ENCODE results near the gene CACTIN. TPM values are rescaled to one million over a fixed set of nuclear protein-coding genes. Genes with fewer than 3 reads are reported as not detected.

Gene CACTIN
- total RNA-seq (10 to 100 TPM; 18.9 to 27.1 (median 25.7) TPM), polyA plus RNA-seq (10 to 100 TPM; 10.8 to 21.1 (median 12.0) TPM)
- long read RNA-seq, donor 1, partial matches to known transcripts: 0 of 5 reads
- long read RNA-seq, donor 1, other reads (novel, unspliced or antisense): 0 of 5 reads
- long read RNA-seq, donor 2, transcript CACTIN-209 (1 exons, 2,283 nt): major isoform, 5 of 7 reads
- long read RNA-seq, donor 2, partial matches to known transcripts: 0 of 7 reads
- long read RNA-seq, donor 2, other reads (novel, unspliced or antisense): 0 of 7 reads

DNA sequence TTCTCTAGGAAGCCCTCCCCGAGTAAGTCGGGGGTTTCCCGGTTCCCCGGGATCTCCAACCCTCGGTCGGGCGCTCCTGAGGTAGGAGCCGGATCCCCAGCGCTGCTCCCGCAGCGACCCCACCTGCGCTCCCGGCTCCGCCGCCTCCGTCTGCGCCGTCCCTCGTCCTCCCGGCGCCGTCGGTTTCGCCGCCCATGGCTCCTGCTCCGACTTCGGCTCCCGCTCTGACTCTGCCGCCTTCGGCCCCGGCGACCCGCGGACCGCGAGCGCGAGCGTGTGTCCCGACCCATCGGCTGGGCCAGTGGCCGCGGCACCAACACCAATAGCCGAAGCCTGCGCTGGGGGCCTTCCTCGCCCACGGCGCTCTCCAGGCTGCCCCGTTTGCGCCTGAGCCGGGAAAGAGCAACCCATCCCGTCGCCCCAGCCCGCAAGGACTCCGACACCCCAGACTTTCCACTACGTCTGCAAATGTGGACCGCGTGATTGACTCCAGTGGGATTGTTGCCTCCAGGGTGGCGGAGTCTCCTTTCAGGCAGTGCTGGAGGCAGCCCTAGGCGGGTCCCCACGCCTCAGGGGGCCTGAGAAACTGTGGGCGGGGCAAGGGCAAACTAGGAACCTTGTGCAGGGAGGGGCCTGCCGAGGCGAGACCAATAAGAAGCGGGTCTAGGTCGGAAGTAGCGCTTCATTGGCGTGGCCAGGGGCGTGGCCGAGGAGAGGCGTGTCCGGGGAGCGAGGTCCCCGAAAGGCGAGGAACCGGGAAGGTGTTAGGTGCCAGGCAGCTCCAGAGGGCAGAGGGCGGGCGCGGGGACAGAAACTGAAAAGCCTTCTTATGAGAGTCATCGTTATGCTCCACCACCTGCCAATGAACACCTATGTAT lies at the start of gene CACTIN:
Gene CACTIN (minus strand): TSS at position 318 of the 878 bp plus-strand sequence. CDS start 28 bp downstream, at position 290.
- H3K27ac ChIP-seq: peak within 1 kb of the TSS; percentile 86 to 98 (median 93)
- no peaks in the 10 kb centered on the region for H3K27me3 ChIP-seq (replicated peaks in 1 of 7)
- H3K36me3 ChIP-seq: peaks cover 0 to 44% (median 24%) of the 10 kb centered on the region in 6 donors
- peak; percentile 100 for DNase-seq
- no peaks in the 10 kb centered on the region for H3K9me3 ChIP-seq
- TF ChIP-seq POLR2AphosphoS5 (IDR thresholded peaks at IDR 0.05) (peak; percentile 93 to 96 (median 94)), POLR2A (IDR thresholded peaks at IDR 0.05) (peak in 2 of 3 donors; percentile 57 to 78)
- TF ChIP-seq, protein P1, sequence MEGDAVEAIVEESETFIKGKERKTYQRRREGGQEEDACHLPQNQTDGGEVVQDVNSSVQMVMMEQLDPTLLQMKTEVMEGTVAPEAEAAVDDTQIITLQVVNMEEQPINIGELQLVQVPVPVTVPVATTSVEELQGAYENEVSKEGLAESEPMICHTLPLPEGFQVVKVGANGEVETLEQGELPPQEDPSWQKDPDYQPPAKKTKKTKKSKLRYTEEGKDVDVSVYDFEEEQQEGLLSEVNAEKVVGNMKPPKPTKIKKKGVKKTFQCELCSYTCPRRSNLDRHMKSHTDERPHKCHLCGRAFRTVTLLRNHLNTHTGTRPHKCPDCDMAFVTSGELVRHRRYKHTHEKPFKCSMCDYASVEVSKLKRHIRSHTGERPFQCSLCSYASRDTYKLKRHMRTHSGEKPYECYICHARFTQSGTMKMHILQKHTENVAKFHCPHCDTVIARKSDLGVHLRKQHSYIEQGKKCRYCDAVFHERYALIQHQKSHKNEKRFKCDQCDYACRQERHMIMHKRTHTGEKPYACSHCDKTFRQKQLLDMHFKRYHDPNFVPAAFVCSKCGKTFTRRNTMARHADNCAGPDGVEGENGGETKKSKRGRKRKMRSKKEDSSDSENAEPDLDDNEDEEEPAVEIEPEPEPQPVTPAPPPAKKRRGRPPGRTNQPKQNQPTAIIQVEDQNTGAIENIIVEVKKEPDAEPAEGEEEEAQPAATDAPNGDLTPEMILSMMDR (IDR thresholded peaks at IDR 0.05 in 8 of 11, conservative IDR thresholded peaks at IDR 0.05 in 3 of 11): peak in 3 of 11 experiments; percentile 21 to 46 (median 26)
- 0 to 1% (median 0%) methylated on average over 24 to 80 of the region's 80 CpGs for WGBS, 5 donors
- H3K4me1 ChIP-seq: peaks cover 12 to 40% (median 32%) of the 10 kb centered on the region in 6 donors
- intact Hi-C loops (cut with DNase I; ENCODE audit: low total_unique reads): no loop called here
- peak within 1 kb of the TSS; percentile 90 to 100 (median 99) for H3K4me3 ChIP-seq

DNA sequence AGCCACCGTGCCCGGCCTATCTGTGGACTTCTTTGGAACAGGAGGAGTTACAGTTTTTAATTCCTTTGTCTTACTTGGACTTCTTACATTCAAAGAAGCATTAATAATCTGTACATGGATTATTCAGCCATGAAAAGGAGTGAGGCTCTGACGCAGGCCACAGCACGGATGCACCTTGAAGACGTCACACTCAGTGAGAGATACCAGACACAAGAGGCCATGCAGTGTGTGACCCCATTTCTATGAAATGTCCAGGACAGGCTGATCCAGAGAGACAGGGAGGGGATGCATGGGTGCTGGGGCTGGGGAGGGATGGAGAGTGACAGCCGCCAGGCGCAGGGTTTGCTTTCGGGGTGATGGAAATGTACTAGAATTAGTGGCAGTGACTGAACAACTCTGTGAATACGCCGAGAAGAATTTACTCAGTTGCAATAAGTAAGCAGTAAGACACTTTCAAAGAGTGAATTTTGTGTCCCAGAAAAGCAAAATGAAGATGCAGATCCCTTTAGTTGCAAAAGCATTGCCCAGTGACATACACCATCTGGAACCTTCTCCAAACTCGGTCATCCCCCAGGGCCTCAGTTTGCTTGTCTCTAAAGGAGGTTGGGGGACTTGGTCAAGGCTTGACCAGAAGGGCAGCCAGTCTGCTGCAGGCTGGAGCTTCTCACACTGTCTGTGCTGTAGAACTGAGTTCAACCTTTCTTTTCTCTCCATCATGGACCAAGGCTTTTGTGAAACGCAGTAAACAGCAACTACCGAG lies 48.4 kb upstream of the CACTIN start:
- intact Hi-C loops (cut with DNase I; ENCODE audit: low total_unique reads): no loop called here
- peaks cover 0 to 21% (median 0%) of the 10 kb centered on the region in 7 donors for H3K27me3 ChIP-seq (replicated peaks in 1 of 7)
- peaks cover 0 to 34% (median 0%) of the 10 kb centered on the region in 6 donors for H3K36me3 ChIP-seq
- DNase-seq: no peak
- WGBS, 5 donors: 86 to 95% (median 93%) methylated on average over 13 of the region's 13 CpGs
- peaks cover 23 to 51% (median 33%) of the 10 kb centered on the region in 6 donors for H3K4me1 ChIP-seq
- no peak overlapping the region for H3K4me3 ChIP-seq
- no peak overlapping the region for H3K27ac ChIP-seq
- no peaks in the 10 kb centered on the region for H3K9me3 ChIP-seq
- TF ChIP-seq POLR2A (IDR thresholded peaks at IDR 0.05) (no peak), POLR2AphosphoS5 (IDR thresholded peaks at IDR 0.05) (no peak)
- TF ChIP-seq, protein P1 (IDR thresholded peaks at IDR 0.05 in 8 of 11, conservative IDR thresholded peaks at IDR 0.05 in 3 of 11): no peak

DNA sequence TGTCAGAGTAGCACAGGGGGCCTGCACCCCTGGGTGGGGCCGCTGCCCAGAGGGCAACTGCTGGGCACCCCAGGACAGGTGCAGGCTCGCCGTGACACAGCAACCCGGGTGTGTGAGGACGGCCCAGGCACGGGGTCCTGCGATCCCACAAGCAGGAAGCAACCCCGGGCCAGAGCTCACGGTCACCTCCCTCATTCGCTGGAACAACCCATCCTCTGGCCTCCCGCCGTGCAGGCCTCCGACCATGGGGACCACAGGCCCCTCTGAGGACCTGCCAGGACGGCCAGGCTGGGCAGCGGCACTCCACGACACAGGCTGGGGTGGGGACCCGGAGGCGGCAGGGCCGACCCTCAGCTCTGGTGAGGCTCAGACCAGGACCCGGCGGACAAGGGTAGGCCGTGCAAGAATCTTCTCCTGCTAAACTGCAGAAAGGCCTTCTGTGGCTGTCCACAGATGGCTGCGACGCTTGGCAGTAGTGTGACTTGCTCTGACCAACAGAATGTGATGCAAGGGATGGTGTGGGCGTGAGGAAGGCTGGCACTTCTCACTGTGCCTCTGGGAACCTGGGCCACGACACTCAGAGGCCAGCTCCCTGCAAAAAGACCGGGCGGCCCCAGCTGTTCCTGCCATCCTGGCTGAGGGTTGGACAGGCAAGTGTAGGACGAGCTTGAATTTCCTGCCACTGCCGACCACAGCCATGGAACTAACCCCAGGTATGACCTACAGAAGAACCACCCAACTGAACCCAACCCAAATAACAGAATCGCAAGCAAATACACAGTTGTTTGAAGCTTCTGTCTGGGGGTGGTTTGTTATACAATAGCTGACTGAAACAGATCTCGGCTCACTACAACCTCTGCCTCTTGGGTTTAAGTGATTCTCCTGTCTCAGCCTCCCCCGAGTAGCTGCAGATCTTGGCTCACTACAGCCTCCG lies 47.2 kb upstream of the CACTIN start:
- intact Hi-C loops (cut with DNase I; ENCODE audit: low total_unique reads): no loop called here
- DNase-seq: no peak
- WGBS, 5 donors: 88 to 94% (median 91%) methylated on average over 28 to 34 of the region's 34 CpGs
- Histone ChIP-seq H3K36me3 (peaks cover 0 to 36% (median 0%) of the 10 kb centered on the region in 6 donors), H3K9me3 (no peaks in the 10 kb centered on the region), H3K4me1 (peaks cover 23 to 58% (median 37%) of the 10 kb centered on the region in 6 donors), H3K27ac (no peak overlapping the region), H3K27me3 (replicated peaks in 1 of 7) (peaks cover 0 to 21% (median 0%) of the 10 kb centered on the region in 7 donors), H3K4me3 (no peak overlapping the region)
- TF ChIP-seq POLR2A (IDR thresholded peaks at IDR 0.05) (no peak), POLR2AphosphoS5 (IDR thresholded peaks at IDR 0.05) (no peak)
- TF ChIP-seq, protein P1 (IDR thresholded peaks at IDR 0.05 in 8 of 11, conservative IDR thresholded peaks at IDR 0.05 in 3 of 11): no peak
